ENCODE measurements around the gene PTPRD.
"Not testable (repeated sequence)": the region's sequence is repeated elsewhere in the genome, so short reads cannot be mapped to it uniquely, and the experiment has no call there.

Gene PTPRD

GRCh38 chr9:8697565-8697964 lies 1915.2 kb downstream of the PTPRD start:
- DNase-seq, result not testable (repeated sequence)

DNA sequence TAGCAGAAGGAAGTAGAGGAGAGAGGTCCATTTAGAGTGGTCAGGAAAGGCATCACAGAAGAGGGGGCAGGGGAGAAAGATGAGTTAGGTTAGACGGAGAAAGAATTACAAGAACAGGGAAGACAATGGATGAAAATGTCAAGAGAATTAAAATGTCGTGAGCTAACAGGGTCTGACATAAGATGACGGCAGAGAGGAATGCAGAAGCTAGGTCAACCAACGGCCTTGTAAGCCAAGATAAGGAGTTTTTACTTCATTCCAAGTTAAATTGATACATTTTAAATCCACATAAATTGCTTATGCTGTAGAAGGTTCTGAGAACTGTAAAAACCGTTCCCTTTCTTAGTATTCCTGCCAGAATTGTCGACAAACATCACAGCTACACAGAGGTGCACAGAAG lies 1916.3 kb downstream of the PTPRD start:
- no peak for DNase-seq

GRCh38 chr9:8694983-8695588 lies 1917.7 kb downstream of the PTPRD start:
- DNase-seq, result no peak

DNA sequence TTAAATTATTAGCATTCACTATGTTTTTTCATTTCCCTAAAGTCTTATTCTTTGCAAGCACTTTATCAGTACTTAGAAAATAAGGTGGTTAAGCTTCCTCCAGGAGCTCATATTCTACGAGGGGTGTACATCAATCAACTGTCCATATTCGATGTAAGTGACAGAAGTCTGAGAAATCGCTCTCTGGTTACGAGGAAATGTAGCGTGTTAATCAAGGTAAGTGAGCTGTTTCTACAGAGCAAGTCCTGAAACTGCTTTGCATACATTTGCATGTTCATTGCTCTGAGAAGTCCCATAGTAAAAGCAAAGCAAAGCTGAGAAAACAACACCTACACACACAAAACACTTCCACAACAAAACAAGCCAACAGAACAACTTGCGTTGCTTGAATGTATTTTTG lies 1919.3 kb downstream of the PTPRD start:
- DNase-seq, result no peak

GRCh38 chr9:8686516-8686915 lies 1926.3 kb downstream of the PTPRD start:
- no peak for DNase-seq

DNA sequence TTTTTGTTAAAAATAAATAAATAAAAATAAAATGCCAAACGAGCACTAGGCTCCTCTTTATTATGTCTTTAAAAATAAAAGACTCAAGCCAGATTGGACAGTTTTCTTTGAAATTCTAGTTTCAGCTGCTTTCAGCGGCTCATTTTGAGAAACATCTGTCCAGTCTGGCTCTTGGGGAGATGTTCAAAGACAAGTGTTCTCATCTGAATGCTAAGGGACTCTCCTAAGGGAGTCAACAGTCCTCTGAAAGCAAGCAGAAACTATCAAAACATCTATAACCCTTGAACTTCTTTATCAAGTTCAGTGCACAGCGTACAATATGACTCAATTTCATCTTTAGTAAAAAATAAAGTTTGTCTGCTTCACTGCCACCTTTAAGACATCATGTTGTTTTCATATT lies 1927.0 kb downstream of the PTPRD start:
- no peak for DNase-seq

DNA sequence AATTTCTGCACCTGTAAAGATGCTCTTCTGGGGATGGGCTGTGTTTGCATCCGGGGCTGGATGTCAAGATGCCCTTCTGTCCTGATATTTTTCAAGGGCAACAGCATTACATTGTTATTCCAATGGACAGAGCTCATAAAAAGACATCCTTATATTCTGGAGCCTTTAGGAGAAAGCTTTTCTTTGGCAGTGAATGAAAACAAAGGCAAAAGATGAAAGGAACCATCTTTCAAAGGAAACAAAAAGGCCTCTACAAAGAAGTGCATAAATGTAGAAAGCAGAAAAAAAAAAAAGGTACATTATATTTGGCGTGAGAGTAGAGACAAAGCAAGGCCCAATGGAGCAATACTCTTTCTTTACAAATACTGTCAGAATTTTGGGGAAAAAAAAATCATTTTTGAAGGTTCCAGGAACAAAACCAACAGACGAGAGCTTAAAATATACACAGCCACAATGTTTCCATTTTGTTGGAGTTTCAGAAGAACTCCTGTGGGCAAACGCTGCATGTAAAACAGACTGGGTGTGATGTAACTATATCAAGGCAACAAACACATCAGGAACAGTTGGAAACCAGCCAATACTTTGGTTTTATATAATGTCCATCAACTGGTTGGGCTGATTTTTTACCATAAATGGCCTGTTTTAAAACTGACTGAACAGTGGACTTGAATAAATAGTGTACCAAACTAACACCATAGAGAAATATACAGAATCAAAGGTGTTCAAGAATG lies 1927.7 kb downstream of the PTPRD start:
- no peak for DNase-seq

- DNase-seq, result no peak
Measured at GRCh38 chr9:8683496-8683895, 1929.3 kb downstream of the PTPRD start.

DNA sequence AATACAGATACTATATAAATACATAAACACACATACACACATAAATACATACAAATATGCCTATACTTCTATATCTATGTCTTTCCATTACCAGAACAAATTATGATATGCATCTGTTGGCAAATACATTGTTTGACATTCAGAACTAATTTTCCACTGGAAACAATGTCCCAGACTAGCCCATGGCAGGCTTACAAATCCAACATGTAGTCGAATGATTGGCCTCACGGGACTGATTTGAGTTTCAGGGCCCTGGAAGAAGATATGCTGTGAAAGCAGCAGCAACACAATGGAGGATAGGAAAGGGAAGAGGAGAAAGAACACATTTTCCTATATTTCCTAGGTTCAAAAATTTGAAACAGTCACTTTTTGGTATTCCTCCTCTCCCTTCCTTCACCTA lies 1932.1 kb downstream of the PTPRD start:
- DNase-seq, result no peak

GRCh38 chr9:8680157-8680556 lies 1932.6 kb downstream of the PTPRD start:
- DNase-seq, result no peak

- DNase-seq, result no peak
Measured at GRCh38 chr9:8679371-8679822, 1933.4 kb downstream of the PTPRD start.

- DNase-seq, result no peak
Measured at GRCh38 chr9:8677741-8678140, 1935.1 kb downstream of the PTPRD start.

GRCh38 chr9:8674536-8674935 lies 1938.3 kb downstream of the PTPRD start:
- no peak for DNase-seq

DNA sequence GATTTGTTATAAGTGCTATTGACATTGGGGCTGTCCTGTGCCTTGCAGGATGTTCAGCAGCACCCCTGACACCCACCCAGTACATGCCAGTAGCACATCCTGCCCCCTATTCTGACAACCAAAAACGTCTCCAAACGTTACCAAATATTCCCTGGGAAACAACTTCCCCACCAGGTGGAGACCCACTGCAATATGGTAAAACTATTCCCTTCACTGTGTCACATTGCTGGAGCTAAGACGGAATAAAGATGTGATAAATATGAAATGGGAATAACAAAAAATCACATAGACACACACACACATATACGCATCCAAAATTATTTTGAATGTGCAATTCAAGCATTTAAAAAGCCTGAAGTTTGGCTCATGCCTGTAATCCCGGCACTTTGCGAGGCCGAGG lies 1939.0 kb downstream of the PTPRD start:
- DNase-seq, result no peak

GRCh38 chr9:8670751-8671150 lies 1942.1 kb downstream of the PTPRD start:
- DNase-seq, result no peak

DNA sequence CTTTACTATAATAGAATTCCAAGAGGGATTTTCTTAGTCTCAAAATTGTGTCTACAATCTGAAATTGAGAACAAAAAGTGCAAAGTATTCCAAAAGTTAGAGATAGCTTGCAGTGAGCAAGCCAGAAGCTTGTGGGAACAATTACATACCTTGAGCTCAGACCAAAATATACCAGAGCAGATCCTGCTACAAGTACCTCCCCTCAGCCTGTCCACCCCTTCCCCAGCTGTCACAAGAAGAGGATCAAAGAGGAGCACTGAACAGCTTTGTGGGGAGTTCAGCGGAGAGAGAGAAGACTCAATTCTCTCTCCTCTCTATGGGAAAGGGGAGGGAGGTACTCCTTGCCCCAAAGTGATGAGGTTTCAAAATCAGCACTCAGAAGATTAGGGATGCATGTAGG lies 1944.1 kb downstream of the PTPRD start:
- DNase-seq, result no peak

DNA sequence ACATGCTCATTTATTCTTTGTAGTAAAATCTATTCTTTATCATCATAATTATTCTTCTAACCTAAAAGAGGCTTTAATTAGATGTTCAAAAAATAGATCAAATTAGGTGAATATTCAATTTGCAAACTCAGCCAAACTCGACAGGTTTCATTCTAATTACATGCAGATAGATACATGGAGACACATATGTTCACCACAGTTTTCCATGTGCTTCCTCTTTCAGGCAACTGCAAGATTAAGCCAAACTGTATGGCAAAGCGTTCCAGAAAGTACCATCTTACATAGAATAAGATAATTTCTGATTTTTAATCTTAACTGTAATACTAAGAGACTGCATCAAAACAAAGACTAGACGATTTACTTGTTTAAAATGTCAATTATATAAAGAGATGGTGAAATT lies 1944.6 kb downstream of the PTPRD start:
- DNase-seq, result no peak

- DNase-seq, result no peak
Measured at GRCh38 chr9:8666060-8666459, 1946.7 kb downstream of the PTPRD start.

DNA sequence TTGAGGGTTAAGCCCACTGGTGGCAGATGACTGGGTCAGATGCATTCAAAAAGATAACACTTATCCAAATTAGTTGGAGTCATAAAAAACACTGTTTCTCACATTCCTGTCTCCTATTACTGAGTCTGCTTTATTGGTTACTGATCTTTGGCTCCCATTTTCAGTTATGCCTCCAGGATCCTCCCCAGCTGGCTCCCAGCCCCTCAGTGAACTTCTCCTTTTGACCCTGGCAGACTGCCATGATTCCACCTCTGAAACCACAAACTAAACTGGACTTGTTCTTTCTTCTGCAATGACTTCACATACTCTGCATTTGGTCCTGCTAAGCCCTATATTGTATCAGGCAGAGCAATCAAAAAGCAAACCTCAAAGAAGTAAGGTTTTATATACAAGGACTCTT lies 1952.4 kb downstream of the PTPRD start:
- DNase-seq, result peak; percentile 2

GRCh38 chr9:8659108-8659507 lies 1953.7 kb downstream of the PTPRD start:
- DNase-seq, result no peak

DNA sequence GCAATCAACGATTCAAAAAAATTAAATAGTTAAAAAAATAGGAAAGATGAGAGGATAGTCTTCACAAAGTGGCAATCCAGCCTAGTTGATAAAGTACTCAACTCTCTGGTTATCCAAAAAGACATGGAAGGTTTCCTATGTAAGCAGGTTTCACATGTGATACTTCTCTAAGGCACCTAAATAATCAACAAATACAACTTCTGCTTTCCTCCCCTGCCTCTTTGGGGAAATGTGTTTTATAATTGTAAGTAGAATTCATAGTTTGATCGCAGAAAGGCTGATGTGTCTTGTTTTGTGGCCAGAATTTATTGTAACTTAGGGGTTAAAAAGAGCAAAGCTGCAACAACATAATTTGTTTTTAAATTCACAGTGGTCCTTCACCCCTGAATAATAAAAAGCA lies 1957.7 kb downstream of the PTPRD start:
- no peak for DNase-seq

GRCh38 chr9:8653855-8654254 lies 1958.9 kb downstream of the PTPRD start:
- no peak for DNase-seq

DNA sequence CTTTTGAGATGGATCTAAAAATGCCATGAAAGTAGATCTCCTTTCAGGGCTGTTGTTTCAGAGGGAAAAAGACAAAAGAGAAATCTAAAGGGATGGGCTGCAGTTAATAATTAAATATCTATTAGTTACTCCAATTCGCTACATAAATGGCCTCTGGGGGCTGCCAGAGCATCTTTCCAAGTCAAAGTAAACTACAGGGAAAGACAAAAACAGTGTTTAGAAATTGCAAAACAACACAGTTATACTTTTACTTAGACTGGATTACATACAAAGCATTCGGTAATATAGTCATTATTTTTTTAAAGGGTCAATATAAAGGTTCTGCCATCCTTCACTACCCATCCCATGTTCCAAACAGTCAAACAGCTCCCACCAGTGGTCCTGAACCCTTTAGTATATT lies 1959.7 kb downstream of the PTPRD start:
- DNase-seq, result no peak

DNA sequence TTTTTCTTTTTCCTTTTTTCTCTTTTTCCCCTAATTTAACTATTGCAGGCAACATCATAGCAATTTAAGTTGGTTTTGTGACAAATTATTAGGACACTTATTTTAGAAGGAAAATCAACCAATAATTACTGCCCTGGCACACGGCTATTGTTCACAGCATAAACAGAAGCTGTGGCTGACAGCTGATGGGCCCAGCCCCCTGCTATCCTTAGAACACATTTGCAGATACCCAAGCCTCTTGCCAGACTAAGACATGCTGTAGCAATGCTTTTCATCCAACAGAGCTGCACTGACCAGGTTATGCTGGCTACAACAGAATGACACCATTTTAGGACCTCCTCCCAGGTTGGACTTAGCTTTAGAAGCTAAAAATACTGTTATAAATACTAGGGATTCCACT lies 1960.5 kb downstream of the PTPRD start:
- DNase-seq, result no peak

DNA sequence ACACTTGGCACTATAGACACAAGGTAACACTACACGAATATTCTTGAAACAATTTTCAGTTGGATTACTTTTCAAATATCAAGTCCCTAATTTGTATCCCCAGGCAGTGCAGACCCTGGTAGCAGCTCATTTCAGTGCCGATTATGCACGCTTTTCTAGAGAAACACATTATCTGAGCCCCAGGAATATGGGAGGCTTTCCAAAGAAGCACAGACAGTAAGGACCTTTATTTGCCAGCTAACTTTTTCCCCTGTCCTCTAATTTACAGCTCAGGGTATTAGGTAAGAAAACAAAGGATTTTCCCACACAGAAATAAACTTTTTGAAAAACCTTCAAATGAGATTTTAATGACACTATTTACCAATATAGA lies 1961.0 kb downstream of the PTPRD start:
- DNase-seq, result no peak
